NCI-H69 (cell line): ENCODE results near the gene OR51E2.
"Not testable (repeated sequence)": the region's sequence is repeated elsewhere in the genome, so short reads cannot be mapped to it uniquely, and the experiment has no call there.

Experiments used
- DNase-seq: peaks from one replicate; lab custom pipeline; 2025; lab: John Stamatoyannopoulos, UW

OR51E2 gene

GRCh38 chr11:4697585-4697984 is at the start of gene OR51E2:
OR51E2 (minus strand) TSS chr11:4697853; CDS start chr11:4682711, 15,142 bp downstream.
- peak; percentile 96 for DNase-seq

GRCh38 chr11:4740735-4741134 is 43.1 kb upstream of the OR51E2 start:
- no peak for DNase-seq

- no peak for DNase-seq
Observed at GRCh38 chr11:4727171-4727570, 29.5 kb upstream of the OR51E2 start.

- DNase-seq, result not testable (repeated sequence)
Observed at GRCh38 chr11:4722616-4723534, 25.2 kb upstream of the OR51E2 start.

- no peak for DNase-seq
Observed at GRCh38 chr11:4714300-4714699, 16.6 kb upstream of the OR51E2 start.

GRCh38 chr11:4713241-4713640 is 15.6 kb upstream of the OR51E2 start:
- DNase-seq, result peak; percentile 86

- peak; percentile 89 for DNase-seq
Observed at GRCh38 chr11:4704790-4705334, 7.2 kb upstream of the OR51E2 start.

- peak; percentile 96 for DNase-seq
Observed at GRCh38 chr11:4704054-4704789, 6.6 kb upstream of the OR51E2 start, which contains the start of gene MMP26. MMP26 (plus strand) TSS chr11:4704784.

GRCh38 chr11:4700436-4700820 is 2.8 kb upstream of the OR51E2 start:
- DNase-seq, result no peak

GRCh38 chr11:4699697-4700435 is 2.2 kb upstream of the OR51E2 start:
- DNase-seq, result no peak

GRCh38 chr11:4695442-4695841 is 2.2 kb downstream of the OR51E2 start:
- no peak for DNase-seq

- peak; percentile 48 for DNase-seq
Observed at GRCh38 chr11:4684631-4685285, 12.9 kb downstream of the OR51E2 start.

- no peak for DNase-seq
Observed at GRCh38 chr11:4682623-4683419, 14.8 kb downstream of the OR51E2 start.

GRCh38 chr11:4680341-4680740 is 17.3 kb downstream of the OR51E2 start:
- DNase-seq, result peak; percentile 89

- DNase-seq, result peak; percentile 96
Observed at GRCh38 chr11:4677948-4678347, 19.7 kb downstream of the OR51E2 start.

GRCh38 chr11:4673781-4674180 is 23.9 kb downstream of the OR51E2 start:
- DNase-seq, result no peak

- DNase-seq, result no peak
Observed at GRCh38 chr11:4672470-4672869, 25.2 kb downstream of the OR51E2 start.

- peak; percentile 61 for DNase-seq
Observed at GRCh38 chr11:4671741-4672140, 25.9 kb downstream of the OR51E2 start.

GRCh38 chr11:4665424-4665823 is 32.2 kb downstream of the OR51E2 start:
- DNase-seq, result no peak

GRCh38 chr11:4664786-4665185 is 32.9 kb downstream of the OR51E2 start:
- DNase-seq, result no peak

- no peak for DNase-seq
Observed at GRCh38 chr11:4664183-4664582, 33.5 kb downstream of the OR51E2 start.
